ENCODE data around the gene DLGAP4.

GRCh38 chr20:36461600-36462439 lies 155.7 kb downstream of the DLGAP4 start:
- TF ChIP-seq EZH2phosphoT487 (IDR thresholded peaks at IDR 0.05; ENCODE audit: insufficient read depth, low read depth) (no peak), EZH2 (IDR thresholded peaks at IDR 0.05; ENCODE audit: insufficient read depth, poor library complexity, severe bottlenecking) (no peak)
